CD8-positive, alpha-beta memory T cell (primary cell): ENCODE data around the gene CLMN. TPM values are rescaled to one million over a fixed set of nuclear protein-coding genes. Genes with fewer than 3 reads are reported as not detected.
"Not testable (repeated sequence)": the region's sequence is repeated elsewhere in the genome, so short reads cannot be mapped to it uniquely, and the experiment has no call there.

Experiments
- CTCF ChIA-PET: fragments of 350-600 bp; sonication (Branson Sonifier 250); formaldehyde crosslinking; loops from one replicate; lab custom pipeline; 2021; ENCODE audit warnings: antibody characterized with exemption; lab: Charles Lee
- POLR2A ChIA-PET: fragments of 350-600 bp; sonication (Branson Sonifier 250); formaldehyde crosslinking; loops from one replicate; lab custom pipeline; 2021; ENCODE audit warnings: antibody characterized with exemption; lab: Charles Lee
- DNase-seq, 5 donors: peaks; one replicate each; pipeline versions ENCODE4 v3.0.0 to v3.0.0-alpha.2; 2020 to 2022; ENCODE audit warnings: mixed read lengths in 1 of 5
- H3K27ac ChIP-seq: one replicate; pipeline ENCODE4 v1.7.0; 2013; ENCODE audit warnings: low read depth, mild to moderate bottlenecking, low read length, moderate library complexity
- H3K27me3 ChIP-seq: 2 replicates; pipeline ENCODE4 v1.7.0; 2013; ENCODE audit warnings: low read length, mild to moderate bottlenecking; ENCODE audit not compliant: insufficient read depth, poor library complexity, severe bottlenecking
- H3K36me3 ChIP-seq: 2 replicates; pipeline ENCODE4 v1.7.0; 2013; ENCODE audit warnings: mild to moderate bottlenecking, low read length, moderate library complexity; ENCODE audit not compliant: insufficient read depth
- H3K4me1 ChIP-seq: 2 replicates; pipeline ENCODE4 v1.7.0; 2013; ENCODE audit warnings: mild to moderate bottlenecking, low read length, moderate library complexity; ENCODE audit not compliant: insufficient read depth
- H3K4me3 ChIP-seq: 2 replicates; pipeline ENCODE4 v1.7.0; 2013; ENCODE audit warnings: mild to moderate bottlenecking, low read length
- H3K9me3 ChIP-seq: 2 replicates; pipeline ENCODE4 v1.7.0; 2013; ENCODE audit warnings: mild to moderate bottlenecking, low read length
- H3K27ac Mint-ChIP-seq, 8 donors: one replicate each; pipeline ENCODE4 v1.8.0; 2020 to 2021; ENCODE audit warnings: mixed read lengths in 8 of 8, mild to moderate bottlenecking in 6 of 8, inconsistent platforms in 3 of 8, moderate library complexity in 3 of 8
- H3K27me3 Mint-ChIP-seq, 2 donors: one replicate each; pipeline ENCODE4 v1.8.0; 2020 to 2021; ENCODE audit warnings: mixed read lengths in 2 of 2, mild to moderate bottlenecking in 1 of 2, moderate library complexity in 1 of 2
- H3K36me3 Mint-ChIP-seq, 3 donors: one replicate each; pipeline ENCODE4 v1.8.0; 2020 to 2021; ENCODE audit warnings: mixed read lengths in 3 of 3, inconsistent platforms in 1 of 3, mild to moderate bottlenecking in 1 of 3
- H3K4me1 Mint-ChIP-seq, 3 donors: one replicate each; pipeline ENCODE4 v1.8.0; 2020 to 2021; ENCODE audit warnings: mixed read lengths in 3 of 3, inconsistent platforms in 1 of 3, mild to moderate bottlenecking in 1 of 3
- H3K4me3 Mint-ChIP-seq, 7 donors: one replicate each; pipeline ENCODE4 v1.8.0; 2020 to 2021; ENCODE audit warnings: mixed read lengths in 7 of 7, mild to moderate bottlenecking in 6 of 7, moderate library complexity in 4 of 7, inconsistent platforms in 2 of 7
- H3K9me3 Mint-ChIP-seq, 5 donors: one replicate each; pipeline ENCODE4 v1.8.0; 2020 to 2022; ENCODE audit warnings: mixed read lengths in 5 of 5, mild to moderate bottlenecking in 3 of 5, moderate library complexity in 2 of 5, inconsistent platforms in 1 of 5
- polyA plus RNA-seq: library from polyadenylated mRNA; unstranded; fragments of 300-500 nt; fragmentation: Illumina TruSeq; gene quantifications from one replicate; pipeline ENCODE4 v1.2.3, GENCODE V29; 2021
- total RNA-seq, 2 experiments: library from RNA; stranded (reverse); gene quantifications; one replicate each; pipeline ENCODE4 v1.2.3, GENCODE V29; 2021

Gene CLMN
- total and polyA plus RNA-seq, 3 experiments from 2014 or later: 0.15 to 0.72 (median 0.29) TPM

DNA sequence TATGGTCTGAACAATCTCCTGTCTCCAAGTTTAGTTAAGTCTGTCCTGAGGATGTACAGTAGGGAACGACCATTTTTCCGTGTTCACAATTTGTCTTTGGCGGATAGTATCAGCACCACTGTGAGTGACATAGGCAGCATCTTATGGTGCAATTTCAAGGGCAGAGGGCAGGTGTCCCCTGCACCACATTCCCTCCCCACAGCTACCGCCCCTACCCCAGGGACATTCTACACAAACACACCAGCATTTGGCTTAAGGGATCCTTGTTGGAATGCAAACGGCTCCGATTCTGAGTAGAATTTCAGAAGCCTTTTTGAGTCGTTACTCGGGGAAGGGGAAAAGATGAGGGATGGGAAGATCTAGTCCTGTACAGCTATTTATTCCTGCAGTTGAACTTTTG is 137.3 kb downstream of the CLMN start:
- H3K4me1 Mint-ChIP-seq: no peaks in the 10 kb centered on the region
- H3K27ac Mint-ChIP-seq: no peak overlapping the region
- H3K27me3 ChIP-seq: peaks cover 7% of the 10 kb centered on the region
- CTCF ChIA-PET: no interaction called here
- no peaks in the 10 kb centered on the region for H3K4me1 ChIP-seq
- DNase-seq: no peak
- POLR2A ChIA-PET: no interaction called here
- no peak overlapping the region for H3K4me3 ChIP-seq
- H3K27me3 Mint-ChIP-seq: peaks cover 11 to 41% of the 10 kb centered on the region in 2 donors
- no peaks in the 10 kb centered on the region for H3K36me3 ChIP-seq
- H3K9me3 Mint-ChIP-seq: no peaks in the 10 kb centered on the region
- no peak overlapping the region for H3K27ac ChIP-seq
- no peaks in the 10 kb centered on the region for H3K9me3 ChIP-seq
- peaks cover 0 to 18% (median 9%) of the 10 kb centered on the region in 3 donors for H3K36me3 Mint-ChIP-seq
- no peak overlapping the region for H3K4me3 Mint-ChIP-seq

DNA sequence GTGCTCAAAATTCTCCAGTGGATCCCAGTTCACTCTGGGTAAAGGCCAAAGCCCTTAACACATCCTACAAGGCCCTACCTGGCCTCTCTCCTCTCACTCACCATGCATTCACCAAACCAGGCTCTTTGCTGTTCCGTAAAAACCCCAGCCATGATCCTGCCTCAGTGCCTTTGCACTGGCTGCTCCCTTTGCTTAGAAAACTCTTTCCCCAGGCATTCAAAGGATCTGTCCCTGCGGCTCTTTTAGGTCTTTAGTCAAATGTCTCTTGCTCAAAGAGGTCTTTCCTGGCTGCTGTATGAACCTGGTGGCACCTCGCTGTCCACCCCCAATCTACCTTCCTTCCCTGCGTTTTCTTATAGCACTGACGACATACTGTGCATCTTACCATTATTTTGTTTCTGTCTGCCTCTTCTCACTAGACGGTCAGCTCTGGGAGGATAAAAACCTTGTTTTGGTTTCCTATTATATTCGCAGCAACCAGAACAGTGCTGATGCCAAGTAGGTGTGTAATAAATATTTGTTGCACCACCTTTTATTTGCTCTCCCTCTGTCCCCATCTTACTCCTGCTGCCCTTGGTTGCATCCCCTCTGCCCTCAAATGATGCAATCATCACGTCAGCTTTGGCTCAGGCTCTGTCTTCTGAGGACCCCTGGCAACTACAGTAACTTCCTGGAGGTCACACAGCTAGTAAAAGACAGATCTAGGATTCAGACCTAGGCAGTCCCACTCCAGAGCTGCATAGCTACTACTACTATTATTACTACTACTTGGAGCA is 138.6 kb downstream of the CLMN start:
- peaks cover 0 to 18% (median 9%) of the 10 kb centered on the region in 3 donors for H3K36me3 Mint-ChIP-seq
- peaks cover 7% of the 10 kb centered on the region for H3K27me3 ChIP-seq
- CTCF ChIA-PET: no interaction called here
- POLR2A ChIA-PET: no interaction called here
- no peak overlapping the region for H3K4me3 ChIP-seq
- no peak overlapping the region for H3K4me3 Mint-ChIP-seq
- no peaks in the 10 kb centered on the region for H3K9me3 Mint-ChIP-seq
- H3K36me3 ChIP-seq: no peaks in the 10 kb centered on the region
- H3K9me3 ChIP-seq: no peaks in the 10 kb centered on the region
- H3K4me1 ChIP-seq: no peaks in the 10 kb centered on the region
- no peak for DNase-seq
- H3K4me1 Mint-ChIP-seq: no peaks in the 10 kb centered on the region
- no peak overlapping the region for H3K27ac ChIP-seq
- H3K27ac Mint-ChIP-seq: no peak overlapping the region
- peaks cover 7 to 30% of the 10 kb centered on the region in 2 donors for H3K27me3 Mint-ChIP-seq

GRCh38 chr14:95175670-95176069 is 144.0 kb downstream of the CLMN start:
- POLR2A ChIA-PET, H3K27ac Mint-ChIP-seq, DNase-seq, H3K4me3 Mint-ChIP-seq, H3K36me3 ChIP-seq, H3K9me3 Mint-ChIP-seq, CTCF ChIA-PET, H3K27me3 Mint-ChIP-seq, H3K4me1 Mint-ChIP-seq, H3K9me3 ChIP-seq, H3K27ac ChIP-seq, H3K4me1 ChIP-seq, H3K27me3 ChIP-seq, H3K4me3 ChIP-seq: not testable (repeated sequence)
- peaks cover 0 to 11% (median 5%) of the 10 kb centered on the region in 3 donors for H3K36me3 Mint-ChIP-seq

- no peak for DNase-seq
- Mint-ChIP-seq H3K27ac (no peak overlapping the region), H3K4me3 (no peak overlapping the region), H3K9me3 (peaks cover 0 to 2% (median 0%) of the 10 kb centered on the region in 5 donors), H3K27me3 (peaks cover under 1 to 6% of the 10 kb centered on the region in 2 donors), H3K36me3 (peaks cover 0 to 9% (median under 1%) of the 10 kb centered on the region in 3 donors), H3K4me1 (peaks cover 0 to 2% (median 0%) of the 10 kb centered on the region in 3 donors)
- ChIA-PET POLR2A (no interaction called here), CTCF (interaction anchor here (0.6 kb wide), 1 partner anchor 472 kb away, joined by 3 read pairs; no protein-coding TSS in a partner anchor)
- H3K9me3 ChIP-seq: no peaks in the 10 kb centered on the region
- no peak overlapping the region for H3K4me3 ChIP-seq
- H3K27me3 ChIP-seq: no peaks in the 10 kb centered on the region
- H3K36me3 ChIP-seq: no peaks in the 10 kb centered on the region
- H3K4me1 ChIP-seq: no peaks in the 10 kb centered on the region
- H3K27ac ChIP-seq: no peak overlapping the region
Measured at GRCh38 chr14:95174184-95174792, 145.4 kb downstream of the CLMN start.

DNA sequence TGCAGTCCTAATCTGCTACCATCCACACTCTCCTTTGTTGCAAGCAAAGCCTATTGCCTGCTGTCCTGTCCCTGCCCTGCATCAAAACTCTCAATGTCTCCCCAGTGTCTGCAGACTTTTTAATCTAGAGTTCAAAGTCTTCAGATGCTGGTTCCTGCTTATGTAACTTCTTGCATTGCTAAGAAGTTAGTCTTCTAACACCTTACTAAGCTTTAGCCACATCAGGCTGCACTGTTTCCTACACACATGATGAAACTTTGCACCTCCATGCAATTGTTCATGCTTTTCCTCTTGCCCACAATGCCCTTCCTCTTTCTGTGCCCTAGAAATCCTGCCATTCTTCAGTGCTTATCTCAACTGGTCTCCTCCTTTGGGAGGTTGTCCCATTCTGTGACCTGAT is 146.2 kb downstream of the CLMN start:
- DNase-seq: no peak
- H3K27me3 ChIP-seq: no peaks in the 10 kb centered on the region
- no peak overlapping the region for H3K27ac ChIP-seq
- Mint-ChIP-seq H3K27ac (peak overlapping the region in 2 of 8 donors; percentile 7 to 55), H3K4me1 (peaks cover 0 to 2% (median 0%) of the 10 kb centered on the region in 3 donors), H3K27me3 (peaks cover 0 to 6% of the 10 kb centered on the region in 2 donors), H3K9me3 (peaks cover 0 to 2% (median 0%) of the 10 kb centered on the region in 5 donors), H3K36me3 (peaks cover 0 to 4% (median 0%) of the 10 kb centered on the region in 3 donors), H3K4me3 (no peak overlapping the region)
- CTCF ChIA-PET: no interaction called here
- no peaks in the 10 kb centered on the region for H3K4me1 ChIP-seq
- H3K9me3 ChIP-seq: no peaks in the 10 kb centered on the region
- H3K36me3 ChIP-seq: no peaks in the 10 kb centered on the region
- no peak overlapping the region for H3K4me3 ChIP-seq
- POLR2A ChIA-PET: no interaction called here

- no peaks in the 10 kb centered on the region for H3K9me3 ChIP-seq
- H3K27ac ChIP-seq: no peak overlapping the region
- Mint-ChIP-seq H3K4me3 (no peak overlapping the region), H3K4me1 (no peaks in the 10 kb centered on the region), H3K36me3 (peaks cover 0 to 18% (median 1%) of the 10 kb centered on the region in 3 donors), H3K27ac (peak overlapping the region in 1 of 8 donors; percentile 4), H3K27me3 (peaks cover 0 to 3% of the 10 kb centered on the region in 2 donors), H3K9me3 (peaks cover 11 to 18% (median 12%) of the 10 kb centered on the region in 5 donors)
- H3K4me3 ChIP-seq: no peak overlapping the region
- no peaks in the 10 kb centered on the region for H3K36me3 ChIP-seq
- ChIA-PET POLR2A (no interaction called here), CTCF (interaction anchor here (1.3 kb wide), 1 partner anchor 12 kb away, joined by 3 read pairs; no protein-coding TSS in a partner anchor)
- no peaks in the 10 kb centered on the region for H3K27me3 ChIP-seq
- no peaks in the 10 kb centered on the region for H3K4me1 ChIP-seq
- DNase-seq: no peak
Measured at GRCh38 chr14:95167177-95167576, 152.5 kb downstream of the CLMN start.

GRCh38 chr14:95165517-95165916 is 154.2 kb downstream of the CLMN start:
- peaks cover 11 to 18% (median 12%) of the 10 kb centered on the region in 5 donors for H3K9me3 Mint-ChIP-seq
- Histone ChIP-seq H3K27ac (no peak overlapping the region), H3K27me3 (no peaks in the 10 kb centered on the region), H3K4me3 (no peak overlapping the region), H3K4me1 (no peaks in the 10 kb centered on the region), H3K36me3 (no peaks in the 10 kb centered on the region), H3K9me3 (no peaks in the 10 kb centered on the region)
- no peak overlapping the region for H3K4me3 Mint-ChIP-seq
- peaks cover 0 to 18% (median 1%) of the 10 kb centered on the region in 3 donors for H3K36me3 Mint-ChIP-seq
- peaks cover 0 to 3% of the 10 kb centered on the region in 2 donors for H3K27me3 Mint-ChIP-seq
- H3K27ac Mint-ChIP-seq: no peak overlapping the region
- no peaks in the 10 kb centered on the region for H3K4me1 Mint-ChIP-seq
- POLR2A ChIA-PET: no interaction called here
- CTCF ChIA-PET: no interaction called here
- no peak for DNase-seq

- no peaks in the 10 kb centered on the region for H3K4me1 Mint-ChIP-seq
- H3K27ac Mint-ChIP-seq: no peak overlapping the region
- peaks cover 0 to 18% (median 1%) of the 10 kb centered on the region in 3 donors for H3K36me3 Mint-ChIP-seq
- no peak overlapping the region for H3K27ac ChIP-seq
- H3K27me3 Mint-ChIP-seq: peaks cover 0 to 3% of the 10 kb centered on the region in 2 donors
- H3K9me3 Mint-ChIP-seq: peaks cover 11 to 18% (median 12%) of the 10 kb centered on the region in 5 donors
- no peak overlapping the region for H3K4me3 Mint-ChIP-seq
- ChIA-PET POLR2A (no interaction called here), CTCF (no interaction called here)
- no peaks in the 10 kb centered on the region for H3K9me3 ChIP-seq
- DNase-seq: no peak
- no peak overlapping the region for H3K4me3 ChIP-seq
- no peaks in the 10 kb centered on the region for H3K27me3 ChIP-seq
- no peaks in the 10 kb centered on the region for H3K36me3 ChIP-seq
- H3K4me1 ChIP-seq: no peaks in the 10 kb centered on the region
Measured at GRCh38 chr14:95164506-95164905, 155.2 kb downstream of the CLMN start.
